Trophoblast cell (in vitro differentiated cells and primary cell): Measurements from ENCODE around the gene PRR33.

Source experiments
- DNase-seq, 2 donors: peaks; one replicate each; pipeline ENCODE4 v3.0.0-alpha.2; 2016
- H2AFZ ChIP-seq: 2 replicates; pipeline ENCODE4 v1.6.1; 2013; ENCODE audit warnings: low read length, moderate library complexity, mild to moderate bottlenecking; ENCODE audit not compliant: insufficient read depth, poor library complexity
- H2AK5ac ChIP-seq: 2 replicates; pipeline ENCODE4 v1.6.1; 2013; ENCODE audit warnings: mild to moderate bottlenecking, low read length
- H2BK120ac ChIP-seq: 2 replicates; pipeline ENCODE4 v1.6.1; 2013; ENCODE audit warnings: low read length, mild to moderate bottlenecking, moderate library complexity; ENCODE audit not compliant: insufficient read depth, poor library complexity
- H2BK12ac ChIP-seq: 2 replicates; pipeline ENCODE4 v1.6.1; 2013; ENCODE audit warnings: mild to moderate bottlenecking, low read length, moderate library complexity
- H2BK5ac ChIP-seq: 2 replicates; pipeline ENCODE4 v1.6.1; 2013; ENCODE audit warnings: low read length, low read depth, moderate library complexity, mild to moderate bottlenecking; ENCODE audit not compliant: poor library complexity
- H3K14ac ChIP-seq: 2 replicates; pipeline ENCODE4 v1.6.1; 2013; ENCODE audit warnings: mild to moderate bottlenecking, low read length
- H3K18ac ChIP-seq: 2 replicates; pipeline ENCODE4 v1.6.1; 2013; ENCODE audit warnings: mild to moderate bottlenecking, low read length
- H3K23ac ChIP-seq: 2 replicates; pipeline ENCODE4 v1.6.1; 2013; ENCODE audit warnings: low read length
- H3K27ac ChIP-seq: 2 replicates; pipeline ENCODE4 v1.5.1; 2013; ENCODE audit warnings: low read depth, mild to moderate bottlenecking, inconsistent platforms, low read length, moderate library complexity
- H3K27me3 ChIP-seq: 2 replicates; pipeline ENCODE4 v1.6.1; 2013; ENCODE audit warnings: inconsistent platforms, mild to moderate bottlenecking, low read length, moderate library complexity; ENCODE audit not compliant: insufficient read depth
- H3K36me3 ChIP-seq, 2 experiments: 1 replicate in 1 of 2; 2 replicates in 1 of 2; pipeline ENCODE4 v1.6.1; 2013; ENCODE audit warnings: low read length in 2 of 2, mild to moderate bottlenecking in 2 of 2, moderate library complexity in 1 of 2; ENCODE audit not compliant: insufficient read depth in 2 of 2, control insufficient read depth in 1 of 2
- H3K4ac ChIP-seq: 2 replicates; pipeline ENCODE4 v1.6.1; 2013; ENCODE audit warnings: low read depth, mild to moderate bottlenecking, low read length, moderate library complexity
- H3K4me1 ChIP-seq, 2 experiments: 1 replicate in 1 of 2; 2 replicates in 1 of 2; pipeline ENCODE4 v1.6.1; 2013; ENCODE audit warnings: low read length in 2 of 2, mild to moderate bottlenecking in 2 of 2, moderate library complexity in 1 of 2; ENCODE audit not compliant: insufficient read depth in 2 of 2, control insufficient read depth in 1 of 2
- H3K4me2 ChIP-seq: 2 replicates; pipeline ENCODE4 v1.6.1; 2013; ENCODE audit warnings: inconsistent platforms, mild to moderate bottlenecking, low read length, moderate library complexity
- H3K4me3 ChIP-seq: 2 replicates; pipeline ENCODE4 v1.5.1; 2013; ENCODE audit warnings: mild to moderate bottlenecking, low read depth, low read length, inconsistent platforms
- H3K79me1 ChIP-seq: one replicate; pipeline ENCODE4 v1.6.1; 2013; ENCODE audit warnings: low read length
- H3K79me2 ChIP-seq: 2 replicates; pipeline ENCODE4 v1.6.1; 2013; ENCODE audit warnings: low read length, mild to moderate bottlenecking; ENCODE audit not compliant: control insufficient read depth, insufficient read depth, poor library complexity
- H3K9ac ChIP-seq: 2 replicates; pipeline ENCODE4 v1.6.1; 2013; ENCODE audit warnings: mild to moderate bottlenecking, low read length
- H3K9me3 ChIP-seq: 2 replicates; pipeline ENCODE4 v1.6.1; 2013; ENCODE audit warnings: low read depth, mild to moderate bottlenecking, control low read depth, inconsistent platforms, low read length; ENCODE audit not compliant: insufficient read depth
- H4K12ac ChIP-seq: 2 replicates; pipeline ENCODE4 v1.6.1; 2013; ENCODE audit warnings: low read depth, mild to moderate bottlenecking, low read length, moderate library complexity
- H4K8ac ChIP-seq: 2 replicates; pipeline ENCODE4 v1.6.1; 2013; ENCODE audit warnings: low read depth, mild to moderate bottlenecking, low read length, moderate library complexity
- H4K91ac ChIP-seq: one replicate; pipeline ENCODE4 v1.6.1; 2013; ENCODE audit warnings: low read depth, mild to moderate bottlenecking, low read length, moderate library complexity
- WGBS: extraction: QIAGEN DNeasy Blood & Tissue Kit; methylation state at CpG from one replicate; pipeline ENCODE4 v1.1.7; 2013; ENCODE audit warnings: missing lambda C conversion rate; ENCODE audit not compliant: insufficient read length, insufficient coverage; ENCODE audit errors: extremely low coverage; 5-methylcytosine and 5-hydroxymethylcytosine counted together

PRR33 gene

DNA sequence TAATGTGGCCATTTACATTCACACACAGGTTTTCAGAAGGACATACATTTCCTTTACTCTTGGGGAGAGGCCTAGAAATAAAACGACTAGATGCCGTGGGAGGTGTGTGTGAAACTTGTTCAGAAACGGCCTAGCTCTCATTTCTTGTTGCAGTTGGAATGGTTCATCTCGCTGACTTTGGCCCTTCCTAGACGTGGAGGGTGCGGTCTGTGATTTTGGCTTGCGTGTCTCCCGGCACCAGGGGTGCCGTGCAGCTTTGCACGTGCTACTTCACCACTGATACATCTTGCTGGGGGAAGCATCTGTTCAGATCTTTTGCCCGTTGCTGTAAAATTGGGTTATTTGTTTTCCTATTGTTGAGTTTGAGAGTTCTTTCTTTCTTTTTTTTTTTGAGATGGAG is 3.1 kb upstream of the PRR33 start:
- Histone ChIP-seq H3K79me2 (no peaks in the 10 kb centered on the region), H2BK5ac (no peak overlapping the region), H3K9ac (no peak overlapping the region), H3K23ac (no peak overlapping the region), H2AK5ac (no peak overlapping the region), H3K18ac (no peak overlapping the region), H3K79me1 (no peaks in the 10 kb centered on the region), H3K4me2 (no peak overlapping the region), H3K36me3 (no peaks in the 10 kb centered on the region), H4K12ac (no peak overlapping the region), H2BK120ac (no peak overlapping the region), H3K9me3 (peaks cover 3% of the 10 kb centered on the region), H3K27me3 (no peaks in the 10 kb centered on the region), H4K91ac (no peak overlapping the region), H3K4ac (no peak overlapping the region), H4K8ac (no peak overlapping the region), H3K4me1 (no peaks in the 10 kb centered on the region), H3K14ac (no peak overlapping the region), H2BK12ac (no peak overlapping the region), H3K27ac (no peak overlapping the region), H2AFZ (no peak overlapping the region), H3K4me3 (no peak overlapping the region)
- no CpG with 5 or more reads among the region's 11 CpGs for WGBS
- DNase-seq, result no peak

GRCh38 chr11:1893581-1894359 is 2.1 kb upstream of the PRR33 start:
- no peak overlapping the region for H3K4me2 ChIP-seq

GRCh38 chr11:1892558-1892957 is 863 bp upstream of the PRR33 start:
- H2BK12ac ChIP-seq, result no peak overlapping the region
- no peak for DNase-seq
- no peak overlapping the region for H3K4ac ChIP-seq
- H3K27me3 ChIP-seq, result no peaks in the 10 kb centered on the region
- H3K4me2 ChIP-seq, result no peak overlapping the region
- H3K27ac ChIP-seq, result no peak overlapping the region
- no peak overlapping the region for H4K91ac ChIP-seq
- H2AFZ ChIP-seq, result no peak overlapping the region
- no peaks in the 10 kb centered on the region for H3K4me1 ChIP-seq
- no peaks in the 10 kb centered on the region for H3K79me1 ChIP-seq
- no peaks in the 10 kb centered on the region for H3K36me3 ChIP-seq
- no peak overlapping the region for H2BK120ac ChIP-seq
- no peak overlapping the region for H4K12ac ChIP-seq
- H3K18ac ChIP-seq, result no peak overlapping the region
- no peak overlapping the region for H3K23ac ChIP-seq
- H3K9me3 ChIP-seq, result peaks cover 3% of the 10 kb centered on the region
- no peak overlapping the region for H2BK5ac ChIP-seq
- H4K8ac ChIP-seq, result no peak overlapping the region
- H3K79me2 ChIP-seq, result no peaks in the 10 kb centered on the region
- no peak overlapping the region for H3K14ac ChIP-seq
- H3K4me3 ChIP-seq, result no peak overlapping the region
- H3K9ac ChIP-seq, result no peak overlapping the region
- H2AK5ac ChIP-seq, result no peak overlapping the region
- WGBS, result 98% methylated on average over 2 of the region's 5 CpGs

More at GRCh38 chr11:1893581-1894359, 2.1 kb upstream of the PRR33 start:
- Histone ChIP-seq H4K12ac (no peak overlapping the region), H2BK12ac (no peak overlapping the region), H4K91ac (no peak overlapping the region), H3K4me1 (no peaks in the 10 kb centered on the region), H3K79me1 (no peaks in the 10 kb centered on the region), H2BK5ac (no peak overlapping the region), H3K9me3 (peaks cover 3% of the 10 kb centered on the region), H4K8ac (no peak overlapping the region), H3K9ac (no peak overlapping the region), H3K4ac (no peak overlapping the region), H2BK120ac (no peak overlapping the region), H3K18ac (no peak overlapping the region), H3K79me2 (no peaks in the 10 kb centered on the region), H3K36me3 (no peaks in the 10 kb centered on the region), H2AFZ (no peak overlapping the region), H2AK5ac (no peak overlapping the region), H3K27ac (no peak overlapping the region), H3K27me3 (no peaks in the 10 kb centered on the region), H3K14ac (no peak overlapping the region), H3K4me3 (no peak overlapping the region), H3K23ac (no peak overlapping the region)
- DNase-seq, result no peak
- 100% methylated on average over 3 of the region's 5 CpGs for WGBS

DNA sequence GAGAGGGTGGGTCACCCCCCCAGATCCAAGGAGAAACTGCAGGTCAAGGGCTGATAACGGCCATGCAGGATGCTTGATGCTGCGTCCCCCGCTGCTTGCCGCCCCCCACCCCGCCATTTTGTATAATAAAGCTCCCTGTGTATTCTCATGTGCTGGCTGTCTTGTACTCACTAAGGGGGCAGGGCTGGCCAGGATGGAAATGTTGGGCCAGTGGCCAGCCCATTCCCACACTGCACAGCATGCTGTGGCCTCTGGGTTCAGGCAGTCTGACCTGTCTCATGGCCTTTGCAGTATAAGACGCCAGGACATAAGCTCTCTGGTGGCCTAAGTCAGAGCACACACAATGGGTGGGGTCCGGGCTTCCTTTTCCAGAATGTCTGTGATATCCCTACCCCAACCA is 421 bp upstream of the PRR33 start:
- no peak overlapping the region for H4K12ac ChIP-seq
- no peak overlapping the region for H2AFZ ChIP-seq
- no peak overlapping the region for H3K18ac ChIP-seq
- no peak overlapping the region for H4K91ac ChIP-seq
- H4K8ac ChIP-seq, result no peak overlapping the region
- H3K4ac ChIP-seq, result no peak overlapping the region
- H3K36me3 ChIP-seq, result no peaks in the 10 kb centered on the region
- DNase-seq, result no peak
- no peaks in the 10 kb centered on the region for H3K79me2 ChIP-seq
- no peak overlapping the region for H3K4me2 ChIP-seq
- H3K79me1 ChIP-seq, result no peaks in the 10 kb centered on the region
- no peaks in the 10 kb centered on the region for H3K27me3 ChIP-seq
- no peak overlapping the region for H2AK5ac ChIP-seq
- H3K27ac ChIP-seq, result no peak overlapping the region
- H3K9me3 ChIP-seq, result peaks cover 3% of the 10 kb centered on the region
- H3K23ac ChIP-seq, result no peak overlapping the region
- H3K9ac ChIP-seq, result no peak overlapping the region
- no CpG with 5 or more reads among the region's 7 CpGs for WGBS
- H3K4me3 ChIP-seq, result no peak overlapping the region
- no peak overlapping the region for H2BK5ac ChIP-seq
- no peak overlapping the region for H2BK120ac ChIP-seq
- H3K14ac ChIP-seq, result no peak overlapping the region
- no peak overlapping the region for H2BK12ac ChIP-seq
- H3K4me1 ChIP-seq, result no peaks in the 10 kb centered on the region
